GM18907 (cell line): Measurements from ENCODE around the gene SMIM20.
"Not testable (repeated sequence)": the region's sequence is repeated elsewhere in the genome, so short reads cannot be mapped to it uniquely, and the experiment has no call there.

Experiments used
- ATAC-seq: cut with Tn5 transposase; IDR thresholded peaks from one replicate; pipeline ENCODE4 v1.9.1; 2021; ENCODE audit warnings: mild to moderate bottlenecking, moderate library complexity; ENCODE audit not compliant: unreplicated experiment

SMIM20 gene

DNA sequence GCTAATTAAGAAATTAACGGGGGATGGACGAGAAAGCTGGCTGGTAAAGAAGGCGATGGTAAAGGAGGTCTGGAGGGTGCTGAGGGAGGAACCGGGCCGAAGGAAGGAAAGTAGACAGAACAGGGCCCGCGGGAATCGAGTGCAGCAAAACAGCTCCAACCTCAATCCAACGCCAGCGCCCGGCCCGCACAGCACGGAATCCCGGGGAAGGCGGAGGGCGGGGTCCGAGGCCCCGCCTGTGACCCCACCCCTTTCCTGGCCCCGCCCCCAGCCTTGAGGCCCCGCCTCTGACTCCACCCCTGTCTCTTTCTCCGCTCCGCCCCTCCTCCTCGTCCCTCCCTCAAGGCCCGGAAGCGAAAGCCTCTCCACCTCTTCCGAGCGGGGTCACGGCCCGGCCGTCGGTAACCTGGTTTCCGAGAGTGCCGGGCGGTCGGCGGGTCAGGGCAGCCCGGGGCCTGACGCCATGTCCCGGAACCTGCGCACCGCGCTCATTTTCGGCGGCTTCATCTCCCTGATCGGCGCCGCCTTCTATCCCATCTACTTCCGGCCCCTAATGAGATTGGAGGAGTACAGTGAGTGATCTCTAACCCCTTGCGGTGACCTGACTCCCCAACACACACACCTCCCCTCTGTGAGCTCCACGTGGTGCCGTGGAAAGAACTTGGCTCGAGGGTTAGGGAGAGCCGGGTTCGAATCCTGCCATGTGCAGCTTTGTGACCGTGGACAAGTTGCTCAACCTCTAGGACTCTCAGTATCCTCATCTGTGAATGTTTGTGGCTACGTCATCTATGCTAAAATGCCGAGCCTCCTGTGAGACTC is at the start of gene SMIM20:
Gene SMIM20 (plus strand): TSS at position 370 of the 819 bp plus-strand sequence. CDS start 94 bp downstream, at position 464.
- ATAC-seq = peak; percentile 96

DNA sequence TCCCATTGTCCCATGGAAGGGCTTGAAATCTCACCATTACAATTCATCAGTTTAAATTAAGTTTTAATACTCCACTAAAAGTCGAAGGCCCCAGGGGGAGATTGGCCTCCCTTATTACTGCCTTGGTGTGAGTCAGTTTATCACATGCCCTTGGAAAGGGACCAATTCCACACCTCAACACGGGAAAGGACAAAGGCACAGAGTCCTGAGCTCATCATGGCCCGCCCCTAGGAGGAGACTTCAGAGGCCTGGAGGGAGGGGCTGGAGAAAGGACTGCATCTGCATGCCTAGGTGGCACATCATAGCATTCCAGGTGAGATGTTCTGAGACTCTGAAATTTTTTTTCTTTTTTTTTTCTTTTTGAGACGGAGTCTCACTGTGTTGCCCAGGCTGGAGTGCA is 48.4 kb upstream of the SMIM20 start:
- ATAC-seq = no peak

DNA sequence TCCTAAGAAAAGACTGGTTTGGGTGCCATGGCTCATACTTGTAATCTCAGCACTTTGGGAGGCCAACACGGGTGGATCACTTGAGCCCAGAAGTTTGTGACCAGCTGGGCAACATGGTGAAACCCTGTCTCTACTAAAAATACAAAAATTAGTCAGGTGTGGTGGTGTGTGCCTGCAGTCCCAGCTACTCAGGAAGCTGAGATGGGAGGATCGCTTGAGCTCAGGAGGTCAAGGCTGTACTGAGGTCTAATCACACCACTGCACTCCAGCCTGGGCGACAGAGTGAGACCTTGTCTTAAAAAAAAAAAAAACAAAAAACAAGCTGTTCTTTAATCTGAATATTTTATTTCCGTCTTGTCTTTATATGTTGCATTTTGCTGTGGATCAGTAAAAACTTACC is 47.6 kb upstream of the SMIM20 start:
- ATAC-seq = not testable (repeated sequence)

DNA sequence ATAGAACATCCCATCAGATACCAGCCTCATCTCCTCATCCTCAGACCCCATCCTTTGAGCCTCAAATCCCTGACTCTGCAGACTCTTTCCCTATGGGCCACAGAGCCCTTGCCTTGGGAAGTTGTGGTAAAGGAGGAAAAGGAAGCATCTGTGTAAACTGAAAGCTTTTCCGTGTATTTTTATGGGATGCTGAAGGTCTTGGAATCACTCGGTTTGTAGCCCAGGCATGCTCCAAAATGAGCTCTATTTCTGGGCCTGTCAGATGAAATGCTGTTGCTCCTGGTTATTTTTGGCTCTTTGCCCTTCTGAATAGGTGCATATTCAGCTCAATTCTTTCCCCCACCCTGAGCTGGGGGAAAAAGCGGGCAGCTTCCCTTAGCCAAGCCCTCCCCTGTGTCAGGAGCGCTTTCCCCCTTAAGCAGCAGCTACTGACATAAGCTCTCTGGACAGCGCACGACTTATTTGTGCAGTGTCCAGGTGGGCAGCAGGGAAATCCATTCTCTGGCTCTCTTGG is 46.2 kb upstream of the SMIM20 start:
- ATAC-seq = no peak

DNA sequence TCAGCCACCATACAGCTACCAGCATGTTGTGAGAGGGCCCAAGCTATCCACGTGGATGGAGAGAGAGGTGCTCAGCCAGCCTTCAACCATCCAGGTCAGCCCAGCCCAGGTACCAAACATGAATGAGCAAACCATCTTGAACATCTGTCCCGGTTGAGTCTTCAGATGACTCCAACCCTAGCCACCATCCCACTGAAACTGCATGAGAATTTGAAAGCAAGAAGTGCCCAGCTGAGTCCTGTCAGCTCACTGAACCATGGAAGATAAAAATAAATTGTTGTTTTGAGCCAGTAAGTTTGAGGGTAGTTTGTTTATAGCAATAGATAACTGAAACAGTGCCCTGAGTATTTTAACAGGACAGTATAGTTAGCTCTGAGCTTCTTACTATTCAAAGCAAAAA is 43.9 kb upstream of the SMIM20 start:
- ATAC-seq = no peak

DNA sequence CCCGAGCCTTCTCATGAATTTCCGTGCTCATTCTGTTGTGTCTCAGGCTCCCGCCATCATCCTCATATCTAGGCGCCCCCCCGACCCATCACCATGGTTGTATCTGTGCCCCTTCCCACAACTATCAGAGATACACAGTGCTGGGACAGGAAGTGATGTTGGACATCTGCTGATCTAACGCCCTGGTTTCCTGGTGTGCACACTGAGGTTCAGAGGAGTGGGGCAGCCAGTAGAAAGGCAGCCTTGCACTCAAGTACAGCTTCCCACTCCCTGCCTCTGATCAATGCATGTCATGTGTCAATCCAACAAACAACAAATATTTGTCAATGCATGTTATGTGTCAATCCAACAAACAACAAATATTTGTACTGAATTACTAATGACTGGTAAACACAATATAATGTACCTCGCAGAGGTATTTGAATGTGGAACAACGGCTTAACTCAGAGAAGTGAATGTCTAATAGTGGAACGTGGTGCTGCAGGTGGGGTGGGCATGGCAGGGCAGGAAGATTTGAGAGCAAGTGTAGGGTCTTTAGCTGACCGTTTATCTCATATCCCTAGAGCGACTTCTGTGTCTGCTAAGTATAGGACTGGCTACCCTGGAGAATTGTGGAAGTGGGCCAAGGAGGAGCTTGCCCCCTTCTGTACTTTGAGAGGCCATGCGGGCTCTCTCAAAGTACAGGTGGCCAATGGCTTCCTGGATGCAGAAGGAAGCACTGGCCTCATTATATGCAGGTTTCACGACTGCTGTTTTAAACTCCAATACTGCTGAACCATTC is 41.0 kb upstream of the SMIM20 start:
- no peak for ATAC-seq

DNA sequence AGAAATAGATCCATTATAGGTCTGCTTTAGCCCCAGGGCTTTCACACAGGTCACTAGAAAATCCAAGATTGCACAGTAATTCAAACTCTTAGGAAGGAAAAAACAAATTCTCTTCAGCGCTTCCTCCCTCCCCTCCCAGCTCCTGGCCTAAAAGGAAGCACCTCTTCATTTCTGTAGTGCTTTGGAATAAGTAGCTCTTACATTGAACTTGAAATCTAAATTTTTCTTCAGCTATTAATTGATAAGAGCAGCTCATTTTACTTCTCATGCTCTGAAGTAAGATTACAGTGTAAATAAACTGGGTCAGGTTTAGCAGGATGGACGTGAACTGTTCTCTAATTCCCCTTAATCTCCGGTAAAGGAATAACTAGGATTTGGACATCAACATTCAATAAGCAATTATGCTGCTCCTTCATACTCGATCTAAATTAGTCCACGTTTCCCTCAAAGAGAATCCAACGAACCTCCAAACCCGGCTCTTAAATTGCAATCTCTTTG is 40.3 kb upstream of the SMIM20 start:
- ATAC-seq = no peak

DNA sequence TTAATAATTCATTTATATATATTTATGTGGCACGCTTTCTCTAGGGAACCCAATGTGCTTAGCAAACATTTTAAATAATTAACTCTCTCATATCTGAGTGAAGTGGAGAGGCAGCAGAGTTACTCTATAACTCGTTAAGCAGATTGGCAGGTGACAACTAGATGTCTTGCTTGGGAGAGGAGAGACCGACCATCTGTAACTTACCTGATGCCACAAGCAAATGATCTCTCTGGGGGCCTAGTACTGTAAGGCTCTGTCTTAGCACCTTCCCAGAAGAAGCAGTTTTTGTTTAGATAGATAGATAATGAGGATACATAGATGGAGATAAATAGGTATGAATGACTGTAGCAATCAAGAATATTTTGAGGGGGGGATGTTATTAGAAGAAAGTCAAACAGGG is 39.4 kb upstream of the SMIM20 start:
- peak; percentile 78 for ATAC-seq

DNA sequence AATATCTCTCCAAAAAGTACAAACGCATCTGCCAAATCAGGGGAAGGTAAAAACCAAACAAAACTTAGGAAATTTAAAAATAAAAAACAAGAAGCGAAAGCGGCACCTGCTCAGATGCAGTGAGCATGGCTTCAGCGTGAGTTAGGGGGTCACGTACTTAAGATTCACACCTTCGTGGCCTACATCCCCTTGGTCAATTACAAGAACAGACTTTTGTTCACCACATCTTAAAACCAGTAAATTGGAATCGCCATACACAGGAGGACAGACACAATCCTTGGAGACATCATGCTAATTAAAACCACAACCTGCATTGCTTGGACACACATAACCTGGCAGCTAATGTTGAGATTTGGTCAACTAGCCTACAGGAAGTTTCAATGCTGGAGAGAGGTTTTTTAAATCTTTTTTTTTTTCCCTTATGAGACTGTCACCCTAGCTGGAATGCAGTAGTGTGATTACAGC is 38.7 kb upstream of the SMIM20 start:
- peak; percentile 61 for ATAC-seq

DNA sequence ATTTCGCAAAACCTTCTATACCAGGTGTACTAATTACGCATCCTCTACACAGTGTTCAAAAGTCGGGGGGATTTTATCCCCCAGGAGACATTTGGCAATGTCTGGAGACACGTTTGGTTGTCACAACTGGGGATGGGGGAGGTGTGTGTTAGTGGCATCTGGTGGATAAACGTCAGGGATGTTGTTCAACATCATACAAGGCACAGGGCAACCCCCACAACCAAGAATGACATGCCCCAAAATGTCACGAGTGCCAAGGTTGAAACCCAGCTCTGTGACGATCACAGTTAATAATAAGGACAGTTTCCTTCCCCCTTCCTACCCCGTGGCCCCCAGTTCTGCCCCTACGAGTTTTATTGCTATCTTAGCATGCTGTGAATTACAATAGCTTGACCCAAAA is 35.3 kb upstream of the SMIM20 start:
- ATAC-seq = no peak

DNA sequence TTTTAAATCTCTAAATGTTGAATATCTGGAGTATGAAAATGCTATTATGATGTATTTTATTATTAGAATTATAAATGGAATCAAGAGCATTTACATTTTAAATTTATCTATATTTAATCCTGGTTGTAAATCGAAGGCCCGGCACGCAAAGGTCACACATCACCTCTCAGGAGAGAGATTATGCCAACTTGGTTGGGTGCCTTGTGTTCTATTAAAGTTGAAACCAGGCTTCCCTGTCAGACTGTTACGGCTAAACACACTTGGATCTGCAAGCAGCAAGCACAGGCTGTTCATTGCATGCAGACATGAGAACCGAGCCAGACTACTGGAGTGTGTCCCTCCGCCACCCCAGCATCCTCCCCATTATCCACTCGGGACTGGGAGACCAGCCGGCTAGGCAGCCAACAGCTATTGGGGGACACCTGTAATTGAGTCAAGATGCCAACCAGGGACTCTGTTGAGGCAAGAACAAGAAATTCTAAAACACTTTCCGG is 34.9 kb upstream of the SMIM20 start:
- no peak for ATAC-seq

DNA sequence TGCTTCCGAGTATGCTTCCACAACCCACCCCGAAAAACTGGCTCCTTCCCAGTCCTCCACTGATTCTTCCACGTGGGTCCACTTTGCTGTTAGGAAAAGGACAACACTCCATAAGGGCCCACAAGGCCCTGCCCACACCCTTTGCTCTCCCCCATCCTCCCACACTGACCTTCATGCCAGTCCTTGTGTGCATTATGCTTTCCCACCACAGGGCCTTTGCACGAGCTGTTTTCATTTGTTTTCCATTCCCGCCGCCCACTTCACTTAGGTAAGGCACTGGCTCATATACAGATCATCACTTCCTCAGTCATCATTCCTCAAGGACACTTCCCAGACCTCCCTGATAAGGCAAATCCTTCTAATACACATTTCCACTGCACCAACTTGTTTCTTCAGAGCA is 34.4 kb upstream of the SMIM20 start:
- no peak for ATAC-seq

DNA sequence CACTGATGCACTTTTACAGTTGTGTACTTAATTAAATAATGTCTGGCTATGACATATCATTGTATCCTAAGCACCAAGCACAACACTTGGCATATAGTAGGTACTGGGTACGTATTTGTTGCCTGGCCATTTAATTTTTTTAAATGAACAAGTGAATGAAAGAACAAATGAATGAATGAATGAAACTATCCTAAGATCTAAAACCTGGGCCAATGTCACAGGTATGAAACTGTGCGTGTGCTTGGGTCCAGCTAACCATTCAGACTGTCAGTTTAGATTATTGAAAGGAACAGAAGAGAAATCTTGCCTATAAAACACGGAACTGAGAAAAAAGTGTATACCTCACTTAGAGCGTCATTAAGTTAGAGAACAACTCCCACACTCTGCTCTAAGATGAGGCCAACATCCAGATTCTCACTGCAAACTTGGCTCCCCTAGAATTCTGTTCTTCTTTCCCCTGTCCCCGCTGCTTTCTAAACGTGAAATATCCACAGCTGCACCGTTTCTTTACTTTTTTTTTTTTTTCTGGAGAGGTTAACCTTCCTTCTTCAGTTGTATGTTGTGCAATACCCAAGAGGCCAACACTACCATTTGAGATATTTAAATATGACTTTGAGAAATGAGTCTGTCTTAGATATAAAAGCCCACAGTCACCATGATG is 33.9 kb upstream of the SMIM20 start:
- peak; percentile 52 for ATAC-seq

DNA sequence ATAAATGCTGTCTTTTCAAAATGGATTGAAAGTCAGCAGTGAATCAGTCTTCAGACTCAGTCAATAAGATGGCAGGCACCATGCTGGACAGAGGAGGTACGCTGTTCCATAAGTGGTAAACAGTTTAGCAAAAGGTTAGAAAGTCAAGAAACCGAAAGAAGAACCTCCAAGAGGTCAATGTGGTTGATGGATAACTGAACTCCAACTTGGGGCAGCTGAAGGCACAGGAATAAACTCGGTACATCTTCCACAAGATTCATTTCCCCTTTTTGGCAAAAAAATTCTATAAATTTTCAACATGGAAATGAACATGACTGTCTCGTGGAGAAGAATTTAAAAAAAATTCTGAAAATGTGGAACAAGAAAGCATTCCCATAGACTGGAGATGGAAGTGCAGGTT is 32.8 kb upstream of the SMIM20 start:
- ATAC-seq = no peak

DNA sequence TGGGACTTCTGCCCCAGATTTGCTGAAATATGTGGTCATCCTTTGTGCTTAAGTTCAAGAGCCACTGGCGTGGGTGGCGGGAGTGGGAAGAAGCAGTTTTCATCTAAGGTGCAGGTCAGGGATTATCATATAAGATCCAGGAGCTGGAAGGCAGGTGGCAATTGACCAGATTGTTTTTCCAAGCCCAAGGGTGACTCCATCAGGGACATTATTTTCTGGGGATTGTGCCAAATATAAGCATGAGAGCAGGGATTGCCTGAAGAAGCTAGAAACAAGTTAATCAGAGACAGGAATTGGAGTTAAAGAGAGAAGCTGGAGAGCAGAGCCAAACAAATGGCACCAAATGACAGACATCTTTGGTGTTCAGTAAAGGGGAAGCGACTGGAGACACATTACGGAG is 31.8 kb upstream of the SMIM20 start:
- ATAC-seq = no peak

DNA sequence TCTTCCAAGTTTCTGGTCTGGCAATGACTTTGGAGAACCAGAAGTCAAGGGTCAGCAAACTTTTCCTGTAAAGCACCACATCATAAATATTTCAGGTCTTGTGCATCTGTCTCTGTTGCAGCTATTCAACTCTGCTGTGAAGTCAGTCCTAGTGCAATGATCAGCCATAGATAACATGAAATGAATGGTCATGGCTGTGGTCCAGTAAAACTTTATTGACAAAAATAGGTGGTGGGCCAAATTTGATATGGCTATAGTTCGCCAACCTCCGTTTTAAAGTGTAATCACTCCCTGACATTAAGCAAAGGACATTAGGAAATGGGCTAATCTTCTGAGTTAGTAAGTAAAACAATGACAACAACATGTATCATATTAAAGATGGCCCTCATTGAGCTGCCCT is 30.5 kb upstream of the SMIM20 start:
- no peak for ATAC-seq

DNA sequence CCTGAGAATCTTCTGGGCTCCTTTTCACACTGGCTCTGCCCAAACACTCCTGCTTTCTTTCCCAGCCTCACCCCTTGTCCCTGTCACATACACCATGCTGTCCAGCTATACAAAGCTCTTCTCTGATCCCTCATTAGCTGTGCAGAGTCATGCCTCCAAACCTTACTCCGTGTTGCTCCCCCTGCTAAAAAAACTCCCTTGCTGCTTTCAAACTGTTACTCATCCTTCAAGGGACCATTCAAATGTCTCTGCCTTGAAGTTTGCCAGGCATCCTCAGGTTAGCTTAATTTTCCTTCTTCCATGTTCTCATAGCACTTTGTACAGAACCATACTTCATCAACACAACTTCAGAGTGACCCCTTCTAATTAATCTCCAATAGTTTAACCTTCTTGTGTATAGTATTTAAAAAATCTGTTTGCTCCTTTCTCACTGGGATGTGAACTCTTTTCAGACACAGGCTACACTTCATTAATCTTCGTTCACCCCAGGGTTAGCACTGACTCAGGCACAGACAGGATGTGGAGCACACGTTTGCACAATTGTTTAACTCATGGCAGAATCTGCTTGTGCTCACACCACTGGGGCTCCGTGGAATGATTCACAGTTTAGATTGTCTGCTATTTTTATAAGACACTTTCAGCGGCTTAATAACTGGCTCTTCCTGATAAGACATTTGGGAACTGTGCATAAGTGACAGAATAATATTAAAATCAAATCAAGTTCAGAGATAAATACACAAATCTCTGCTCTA is 29.8 kb upstream of the SMIM20 start:
- peak; percentile 62 for ATAC-seq

DNA sequence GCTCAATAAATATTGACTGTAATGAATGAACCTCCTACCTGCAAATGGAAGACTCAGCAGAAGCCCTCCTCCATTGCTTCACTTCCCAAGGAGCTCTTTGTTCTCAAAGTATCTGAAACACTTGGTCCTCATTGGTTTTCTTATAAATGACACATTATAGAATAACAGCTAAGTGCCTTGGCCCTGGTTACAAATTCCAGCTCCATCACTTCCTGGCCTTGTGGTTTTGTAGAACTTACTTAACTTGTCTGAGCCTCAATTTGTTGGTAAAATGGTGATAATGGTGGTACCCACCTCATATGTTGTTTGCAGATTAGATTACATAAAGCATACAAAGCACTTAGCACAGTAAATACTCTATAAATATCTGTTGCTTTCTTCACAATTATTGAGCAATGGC is 25.2 kb upstream of the SMIM20 start:
- no peak for ATAC-seq

DNA sequence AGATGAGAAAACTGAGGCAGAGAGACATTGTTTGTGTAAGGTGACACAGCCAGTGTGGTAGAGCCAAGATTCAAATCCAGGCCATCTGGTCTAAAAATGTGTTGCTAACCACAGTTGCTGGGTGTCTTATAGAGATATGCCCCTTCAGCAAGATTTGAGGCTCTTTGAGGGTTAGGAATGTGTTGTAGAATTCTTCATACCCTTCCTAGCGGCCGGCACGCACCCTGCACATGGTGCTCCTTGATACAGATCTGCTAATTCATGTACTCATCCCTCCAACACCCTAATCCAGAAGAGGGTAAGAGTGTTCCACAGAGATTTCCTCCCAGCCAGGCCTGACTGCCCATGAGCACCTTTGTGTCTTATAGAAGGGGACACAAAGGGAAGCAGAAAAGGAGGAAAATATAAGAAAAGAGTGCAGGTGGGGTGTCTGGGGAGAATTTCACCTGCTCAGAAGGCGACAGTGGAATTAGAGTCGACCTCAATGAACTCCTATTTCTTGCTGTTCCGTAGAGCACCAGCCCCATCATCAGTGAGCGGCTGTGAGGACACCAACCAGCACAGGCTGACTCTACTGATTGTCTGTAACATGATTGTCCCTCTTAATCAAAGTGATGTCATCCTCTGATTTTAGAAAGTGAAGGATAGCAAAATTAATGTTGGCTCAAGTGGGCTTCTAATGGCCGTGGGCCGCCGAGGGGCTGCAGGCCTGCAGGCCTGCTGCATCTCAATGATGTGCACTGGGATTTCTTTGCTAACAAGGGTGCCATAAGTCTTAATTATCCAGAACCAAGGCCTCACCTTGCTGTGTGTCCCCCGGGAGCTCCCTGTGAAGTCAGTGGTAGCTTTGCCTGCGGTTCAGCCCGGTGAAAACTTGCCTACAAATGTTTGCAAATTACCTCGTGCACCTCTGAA is 24.2 kb upstream of the SMIM20 start:
- ATAC-seq = no peak
